HG02981 (cell line): Measurements from ENCODE around the gene INTS13.
A peak's percentile ranks its signal among the peaks of the same experiment; 100 is the strongest.
"Not testable (repeated sequence)": the region's sequence is repeated elsewhere in the genome, so short reads cannot be mapped to it uniquely, and the experiment has no call there.

Experiments
- ATAC-seq: cut with Tn5 transposase; IDR thresholded peaks from one replicate; pipeline ENCODE4 v1.9.1; 2021; ENCODE audit warnings: mild to moderate bottlenecking, moderate library complexity; ENCODE audit not compliant: unreplicated experiment

INTS13 gene

GRCh38 chr12:26871985-26872384, 65.8 kb downstream of the INTS13 start:
- no peak for ATAC-seq

- no peak for ATAC-seq
These were observed 67.0 kb downstream of the INTS13 start for GRCh38 chr12:26870491-26871419.

- ATAC-seq = no peak
These were observed 67.8 kb downstream of the INTS13 start for GRCh38 chr12:26869908-26870459.

GRCh38 chr12:26869104-26869494, 68.7 kb downstream of the INTS13 start:
- ATAC-seq = no peak

GRCh38 chr12:26868447-26869103, 69.2 kb downstream of the INTS13 start:
- no peak for ATAC-seq

- ATAC-seq = peak; percentile 47
These were observed 70.7 kb downstream of the INTS13 start for GRCh38 chr12:26867080-26867479.

- ATAC-seq = no peak
These were observed 74.3 kb downstream of the INTS13 start for GRCh38 chr12:26863515-26863914.

GRCh38 chr12:26862787-26863186, 75.0 kb downstream of the INTS13 start:
- ATAC-seq = not testable (repeated sequence)

GRCh38 chr12:26861690-26862089, 76.1 kb downstream of the INTS13 start:
- ATAC-seq = no peak

GRCh38 chr12:26857465-26858176, 80.2 kb downstream of the INTS13 start:
- no peak for ATAC-seq

GRCh38 chr12:26855337-26855736, 82.4 kb downstream of the INTS13 start:
- no peak for ATAC-seq
